Measurements from ENCODE around the gene GNAT1.

GRCh38 chr3:50192124-50192523 lies 714 bp downstream of the GNAT1 start:
- no peak for TF ChIP-seq ELF4 (IDR thresholded peaks at IDR 0.05)
- TF ChIP-seq FOXK2 (IDR thresholded peaks at IDR 0.05): no peak
